ENCODE results near the gene ACTR6. TPM values are rescaled to one million over a fixed set of nuclear protein-coding genes. Genes with fewer than 3 reads are reported as not detected.

ACTR6 gene
- total and polyA plus RNA-seq, 4 donors: 26.8 to 53.4 (median 46.0) TPM

- peak in 1 of 6 donors; percentile 1 for DNase-seq (ENCODE audit: low read depth in 4 of 6, low spot score in 6 of 6)
- Histone ChIP-seq H3K36me3 (ENCODE audit: control insufficient read depth, insufficient read depth, low read length) (no peaks in the 10 kb centered on the region), H3K4me1 (ENCODE audit: control insufficient read depth, insufficient read depth, low read length) (no peaks in the 10 kb centered on the region), H3K4me3 (ENCODE audit: low read depth, low read length) (no peak overlapping the region), H3K27ac (ENCODE audit: low read depth, low read length) (no peak overlapping the region), H3K27me3 (ENCODE audit: control insufficient read depth, insufficient read depth, low read length) (no peaks in the 10 kb centered on the region), H3K9me3 (ENCODE audit: control insufficient read depth, insufficient read depth, low read length) (no peaks in the 10 kb centered on the region)
- 53% methylated on average over 3 of the region's 3 CpGs for WGBS (ENCODE audit: insufficient coverage)
These were observed 33.6 kb downstream of the ACTR6 start for GRCh38 chr12:100234166-100234565.

DNA sequence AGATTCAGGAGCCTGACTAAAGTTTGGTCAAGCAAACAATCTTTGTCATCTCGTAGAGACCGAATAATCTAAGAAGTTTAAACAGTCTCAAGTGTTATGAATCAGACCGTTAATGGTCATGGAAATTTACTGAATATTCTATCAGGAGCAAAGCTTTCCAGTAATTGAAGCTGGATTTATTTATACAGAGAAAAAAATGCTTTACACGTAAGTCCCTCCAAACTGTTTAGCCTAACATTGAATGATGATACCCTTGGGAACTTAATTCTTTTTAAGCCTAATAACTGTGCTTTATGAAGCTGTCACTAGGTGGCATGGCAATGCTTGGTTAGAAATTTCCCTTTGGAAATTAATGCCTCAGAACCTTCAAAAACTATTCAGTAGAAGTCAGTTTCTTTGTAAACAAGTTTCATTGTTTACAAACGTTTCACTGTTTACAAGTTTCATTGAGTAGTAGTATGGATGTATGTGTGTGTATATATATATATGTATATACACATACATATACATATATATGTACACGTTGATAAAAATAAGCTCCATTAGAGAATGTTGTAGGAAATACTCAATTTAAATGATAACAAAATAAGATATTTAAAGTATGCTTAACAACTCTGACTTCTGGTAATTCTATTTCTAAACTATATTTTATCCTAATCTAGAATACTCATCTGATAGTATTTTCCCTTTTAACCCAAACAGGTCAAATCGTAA is 34.1 kb downstream of the ACTR6 start:
- H3K4me3 ChIP-seq (ENCODE audit: low read depth, low read length): no peak overlapping the region
- H3K9me3 ChIP-seq (ENCODE audit: control insufficient read depth, insufficient read depth, low read length): no peaks in the 10 kb centered on the region
- whole genome bisulfite sequencing (ENCODE audit: insufficient coverage): 71% methylated on average over 1 of the region's 7 CpGs
- H3K36me3 ChIP-seq (ENCODE audit: control insufficient read depth, insufficient read depth, low read length): no peaks in the 10 kb centered on the region
- H3K27me3 ChIP-seq (ENCODE audit: control insufficient read depth, insufficient read depth, low read length): no peaks in the 10 kb centered on the region
- no peaks in the 10 kb centered on the region for H3K4me1 ChIP-seq (ENCODE audit: control insufficient read depth, insufficient read depth, low read length)
- H3K27ac ChIP-seq (ENCODE audit: low read depth, low read length): no peak overlapping the region
- DNase-seq (ENCODE audit: low read depth in 4 of 6, low spot score in 6 of 6): peak; percentile 1 to 80 (median 17)

DNA sequence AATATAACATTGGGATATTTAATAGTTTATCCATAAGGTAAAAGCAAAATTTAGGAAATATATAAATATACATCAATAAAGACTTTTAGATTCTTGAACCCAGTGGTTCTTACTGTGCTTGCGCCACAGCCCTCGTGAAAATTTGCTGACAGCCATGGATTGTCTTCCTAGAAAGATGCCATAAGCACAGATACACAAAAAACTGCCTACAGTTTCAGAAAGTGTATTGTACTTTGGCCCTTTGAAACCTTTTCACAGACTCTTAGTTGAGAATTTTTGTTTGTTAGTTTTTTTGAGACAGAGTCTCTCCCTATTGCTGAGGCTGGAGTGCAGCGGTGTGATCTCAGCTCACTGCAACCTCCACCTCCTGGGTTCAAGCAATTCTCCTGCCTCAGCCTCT is 38.2 kb downstream of the ACTR6 start:
- no peaks in the 10 kb centered on the region for H3K9me3 ChIP-seq (ENCODE audit: control insufficient read depth, insufficient read depth, low read length)
- no CpG with 5 or more reads among the region's 3 CpGs for WGBS (ENCODE audit: insufficient coverage)
- no peaks in the 10 kb centered on the region for H3K4me1 ChIP-seq (ENCODE audit: control insufficient read depth, insufficient read depth, low read length)
- no peak overlapping the region for H3K4me3 ChIP-seq (ENCODE audit: low read depth, low read length)
- H3K36me3 ChIP-seq (ENCODE audit: control insufficient read depth, insufficient read depth, low read length): no peaks in the 10 kb centered on the region
- DNase-seq (ENCODE audit: low read depth in 4 of 6, low spot score in 6 of 6): no peak
- H3K27me3 ChIP-seq (ENCODE audit: control insufficient read depth, insufficient read depth, low read length): no peaks in the 10 kb centered on the region
- H3K27ac ChIP-seq (ENCODE audit: low read depth, low read length): no peak overlapping the region

DNA sequence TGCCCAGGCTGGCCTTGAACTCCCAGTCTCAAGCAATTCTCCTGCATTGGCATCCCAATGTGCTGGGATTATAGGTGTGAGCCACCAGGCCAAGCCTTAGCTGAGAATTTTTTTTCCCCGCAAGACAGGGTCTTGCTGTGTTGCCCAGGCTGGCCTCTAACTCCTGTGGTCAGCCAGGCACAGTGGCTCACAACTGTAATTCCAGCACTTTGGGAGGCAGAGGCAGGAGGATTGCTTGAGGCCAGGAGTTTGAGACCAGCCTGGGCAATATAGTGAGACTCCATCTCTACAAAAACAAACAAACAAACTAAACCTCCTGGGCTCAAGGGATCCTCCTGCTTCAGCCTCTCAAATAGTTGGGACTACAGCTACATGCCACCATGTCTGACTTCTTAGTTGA is 39.0 kb downstream of the ACTR6 start:
- no peaks in the 10 kb centered on the region for H3K36me3 ChIP-seq (ENCODE audit: control insufficient read depth, insufficient read depth, low read length)
- no peaks in the 10 kb centered on the region for H3K27me3 ChIP-seq (ENCODE audit: control insufficient read depth, insufficient read depth, low read length)
- no CpG with 5 or more reads among the region's 1 CpG for WGBS (ENCODE audit: insufficient coverage)
- H3K4me1 ChIP-seq (ENCODE audit: control insufficient read depth, insufficient read depth, low read length): no peaks in the 10 kb centered on the region
- no peak for DNase-seq (ENCODE audit: low read depth in 4 of 6, low spot score in 6 of 6)
- no peak overlapping the region for H3K27ac ChIP-seq (ENCODE audit: low read depth, low read length)
- no peak overlapping the region for H3K4me3 ChIP-seq (ENCODE audit: low read depth, low read length)
- no peaks in the 10 kb centered on the region for H3K9me3 ChIP-seq (ENCODE audit: control insufficient read depth, insufficient read depth, low read length)

GRCh38 chr12:100243137-100243536 is 42.5 kb downstream of the ACTR6 start:
- 96% methylated on average over 2 of the region's 5 CpGs for WGBS (ENCODE audit: insufficient coverage)
- no peaks in the 10 kb centered on the region for H3K36me3 ChIP-seq (ENCODE audit: control insufficient read depth, insufficient read depth, low read length)
- no peaks in the 10 kb centered on the region for H3K9me3 ChIP-seq (ENCODE audit: control insufficient read depth, insufficient read depth, low read length)
- H3K4me1 ChIP-seq (ENCODE audit: control insufficient read depth, insufficient read depth, low read length): no peaks in the 10 kb centered on the region
- no peak for DNase-seq (ENCODE audit: low read depth in 4 of 6, low spot score in 6 of 6)
- no peak overlapping the region for H3K4me3 ChIP-seq (ENCODE audit: low read depth, low read length)
- H3K27ac ChIP-seq (ENCODE audit: low read depth, low read length): no peak overlapping the region
- no peaks in the 10 kb centered on the region for H3K27me3 ChIP-seq (ENCODE audit: control insufficient read depth, insufficient read depth, low read length)

DNA sequence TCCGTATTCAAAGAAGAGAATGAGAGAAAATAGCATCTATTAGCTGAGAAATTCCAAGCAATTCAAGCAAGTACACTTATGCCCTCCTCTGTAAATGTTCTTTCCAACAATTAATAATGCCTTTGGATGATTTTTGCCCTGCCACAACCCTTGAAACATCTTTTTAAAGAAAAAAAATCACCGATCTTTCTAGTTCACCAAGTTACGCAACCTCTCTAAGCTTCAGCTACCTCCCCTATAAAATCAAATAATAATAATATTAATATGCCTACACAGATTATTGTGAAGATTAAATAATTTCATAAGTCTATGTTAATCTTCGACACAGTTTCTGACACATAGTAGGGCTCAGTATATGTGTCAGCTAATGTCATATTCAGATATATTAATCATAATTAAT is 47.1 kb downstream of the ACTR6 start:
- no peaks in the 10 kb centered on the region for H3K9me3 ChIP-seq (ENCODE audit: control insufficient read depth, insufficient read depth, low read length)
- no CpG with 5 or more reads among the region's 4 CpGs for WGBS (ENCODE audit: insufficient coverage)

DNA sequence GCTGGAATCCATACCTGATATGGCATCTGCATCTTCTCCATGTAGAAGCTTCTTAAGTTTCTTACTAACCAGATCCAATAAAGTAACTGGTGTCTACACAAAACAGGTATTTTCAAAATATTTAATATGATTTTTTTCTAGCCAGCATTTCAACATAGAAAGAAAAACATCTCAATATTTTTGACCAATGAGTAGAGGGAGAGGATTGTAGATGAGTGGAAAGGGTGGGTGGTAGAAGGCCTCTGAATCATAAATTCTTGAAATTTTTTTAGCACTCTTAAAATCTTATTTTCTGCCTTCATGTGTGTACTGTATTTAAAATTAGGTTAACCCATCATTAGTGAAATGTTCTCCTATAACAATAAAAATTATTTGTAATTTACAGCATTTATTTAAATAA is 48.3 kb downstream of the ACTR6 start:
- Histone ChIP-seq H3K36me3 (ENCODE audit: control insufficient read depth, insufficient read depth, low read length) (no peaks in the 10 kb centered on the region), H3K9me3 (ENCODE audit: control insufficient read depth, insufficient read depth, low read length) (no peaks in the 10 kb centered on the region), H3K27ac (ENCODE audit: low read depth, low read length) (no peak overlapping the region), H3K4me1 (ENCODE audit: control insufficient read depth, insufficient read depth, low read length) (no peaks in the 10 kb centered on the region), H3K27me3 (ENCODE audit: control insufficient read depth, insufficient read depth, low read length) (no peaks in the 10 kb centered on the region), H3K4me3 (ENCODE audit: low read depth, low read length) (no peak overlapping the region)
- DNase-seq (ENCODE audit: low read depth in 4 of 6, low spot score in 6 of 6): no peak

More for the DNA sequence above, 47.1 kb downstream of the ACTR6 start:
- Histone ChIP-seq H3K27me3 (ENCODE audit: control insufficient read depth, insufficient read depth, low read length) (no peaks in the 10 kb centered on the region), H3K27ac (ENCODE audit: low read depth, low read length) (no peak overlapping the region), H3K4me3 (ENCODE audit: low read depth, low read length) (no peak overlapping the region), H3K36me3 (ENCODE audit: control insufficient read depth, insufficient read depth, low read length) (no peaks in the 10 kb centered on the region), H3K4me1 (ENCODE audit: control insufficient read depth, insufficient read depth, low read length) (no peaks in the 10 kb centered on the region)
- no peak for DNase-seq (ENCODE audit: low read depth in 4 of 6, low spot score in 6 of 6)

- no peak overlapping the region for H3K4me3 ChIP-seq (ENCODE audit: low read depth, low read length)
- no peaks in the 10 kb centered on the region for H3K4me1 ChIP-seq (ENCODE audit: control insufficient read depth, insufficient read depth, low read length)
- H3K27ac ChIP-seq (ENCODE audit: low read depth, low read length): no peak overlapping the region
- no peaks in the 10 kb centered on the region for H3K27me3 ChIP-seq (ENCODE audit: control insufficient read depth, insufficient read depth, low read length)
- H3K9me3 ChIP-seq (ENCODE audit: control insufficient read depth, insufficient read depth, low read length): no peaks in the 10 kb centered on the region
- DNase-seq (ENCODE audit: low read depth in 4 of 6, low spot score in 6 of 6): no peak
- WGBS (ENCODE audit: insufficient coverage): 98% methylated on average over 7 of the region's 7 CpGs
- no peaks in the 10 kb centered on the region for H3K36me3 ChIP-seq (ENCODE audit: control insufficient read depth, insufficient read depth, low read length)
These were observed 49.3 kb downstream of the ACTR6 start for GRCh38 chr12:100249941-100250340.

GRCh38 chr12:100251917-100252316 is 51.3 kb downstream of the ACTR6 start:
- Histone ChIP-seq H3K36me3 (ENCODE audit: control insufficient read depth, insufficient read depth, low read length) (no peaks in the 10 kb centered on the region), H3K27me3 (ENCODE audit: control insufficient read depth, insufficient read depth, low read length) (no peaks in the 10 kb centered on the region), H3K4me1 (ENCODE audit: control insufficient read depth, insufficient read depth, low read length) (no peaks in the 10 kb centered on the region), H3K4me3 (ENCODE audit: low read depth, low read length) (no peak overlapping the region), H3K9me3 (ENCODE audit: control insufficient read depth, insufficient read depth, low read length) (no peaks in the 10 kb centered on the region), H3K27ac (ENCODE audit: low read depth, low read length) (no peak overlapping the region)
- peak in 1 of 6 donors; percentile 25 for DNase-seq (ENCODE audit: low read depth in 4 of 6, low spot score in 6 of 6)
- 100% methylated on average over 1 of the region's 2 CpGs for WGBS (ENCODE audit: insufficient coverage)

- no peak for DNase-seq (ENCODE audit: low read depth in 4 of 6, low spot score in 6 of 6)
- WGBS (ENCODE audit: insufficient coverage): no CpG with 5 or more reads among the region's 1 CpG
- no peak overlapping the region for H3K27ac ChIP-seq (ENCODE audit: low read depth, low read length)
These were observed 52.8 kb downstream of the ACTR6 start for GRCh38 chr12:100253437-100253836.

More at GRCh38 chr12:100253437-100253836, 52.8 kb downstream of the ACTR6 start:
- Histone ChIP-seq H3K9me3 (ENCODE audit: control insufficient read depth, insufficient read depth, low read length) (no peaks in the 10 kb centered on the region), H3K27me3 (ENCODE audit: control insufficient read depth, insufficient read depth, low read length) (no peaks in the 10 kb centered on the region), H3K36me3 (ENCODE audit: control insufficient read depth, insufficient read depth, low read length) (no peaks in the 10 kb centered on the region), H3K4me3 (ENCODE audit: low read depth, low read length) (no peak overlapping the region), H3K4me1 (ENCODE audit: control insufficient read depth, insufficient read depth, low read length) (no peaks in the 10 kb centered on the region)
